HTERT RPE-1 (cell line): ENCODE data around the gene HFE.
"Not testable (repeated sequence)": the region's sequence is repeated elsewhere in the genome, so short reads cannot be mapped to it uniquely, and the experiment has no call there.

ENCODE experiments used
- in situ Hi-C: fragments of 300-500 bp; cut with MboI; formaldehyde crosslinking; loops from 4 replicates; pipeline ENCODE4 v1.14.3; 2020; ENCODE audit warnings: low sequenced_read_pairs

HFE gene

DNA sequence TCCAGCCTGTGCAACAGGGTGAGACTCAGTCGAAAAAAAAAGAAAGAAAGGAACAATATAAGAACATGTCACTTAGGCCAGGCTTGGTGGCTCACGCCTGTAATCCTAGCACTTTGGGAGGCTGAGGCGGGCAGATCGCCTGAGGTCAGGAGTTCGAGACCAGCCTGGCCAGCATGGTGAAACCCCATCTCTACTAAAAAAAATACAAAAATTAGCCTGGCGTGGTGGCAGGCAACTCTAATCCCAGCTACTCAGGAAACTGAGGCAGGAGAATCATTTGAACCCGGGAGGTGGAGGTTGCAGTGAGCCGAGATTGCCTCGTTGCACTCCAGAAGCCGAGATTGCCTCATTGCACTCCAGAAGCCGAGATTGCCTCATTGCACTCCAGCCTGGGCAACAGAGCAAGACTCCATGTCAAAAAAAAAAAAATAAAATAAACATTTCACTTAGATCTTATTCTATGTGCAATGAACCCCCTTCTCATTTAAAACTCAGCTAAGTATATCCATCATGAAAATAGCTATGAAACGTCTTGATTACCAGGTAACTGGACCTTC lies 28.7 kb upstream of the HFE start:
- in situ Hi-C loops, result not testable (repeated sequence)

DNA sequence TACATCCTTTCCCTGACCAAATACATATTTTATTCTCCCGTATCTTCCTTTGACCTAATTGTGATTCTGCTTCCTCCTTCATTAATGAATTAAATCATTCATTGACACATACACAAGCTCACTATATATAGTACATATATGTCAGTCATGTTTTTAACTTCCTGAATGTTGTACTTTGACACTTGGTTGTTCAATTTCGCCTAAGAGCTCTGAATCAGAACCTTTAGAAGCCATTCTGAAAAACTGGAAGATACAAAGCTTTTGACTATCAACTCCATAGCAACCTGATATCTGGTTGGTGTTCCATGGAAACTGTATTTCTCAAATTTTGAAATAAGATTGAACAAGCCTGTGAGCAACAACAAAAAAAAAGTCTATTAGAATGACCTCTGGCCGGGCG lies 27.3 kb upstream of the HFE start:
- in situ Hi-C loops, result no loop called here

DNA sequence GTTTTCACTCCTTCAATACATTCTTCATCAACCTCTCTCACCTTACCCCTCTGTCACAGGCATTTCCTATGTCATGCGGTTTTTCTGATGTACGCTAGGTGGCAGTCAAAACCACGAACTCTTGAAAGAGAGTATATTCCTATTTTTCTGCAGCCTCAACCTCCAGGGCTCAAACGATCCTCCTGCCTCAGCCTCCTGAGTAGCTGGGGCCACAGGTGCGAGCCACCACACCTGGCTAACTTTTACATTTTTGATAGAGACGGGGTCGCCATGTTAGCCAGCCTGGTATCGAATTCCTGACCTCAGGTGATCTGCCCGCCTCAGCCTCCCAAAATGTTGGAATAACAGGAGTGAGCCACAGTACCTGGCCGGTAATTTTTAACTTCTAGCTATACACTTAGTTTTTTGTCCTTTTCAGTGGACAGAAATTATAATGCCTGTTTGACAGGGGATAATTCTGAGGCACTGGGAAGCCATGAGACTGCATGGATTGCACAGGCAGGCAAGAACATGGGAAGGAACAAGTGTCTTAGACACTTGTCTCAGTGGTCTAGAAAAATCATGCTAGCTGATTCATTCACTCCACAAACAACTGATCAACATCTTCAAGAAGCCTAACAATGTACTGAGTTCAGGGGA lies 22.5 kb upstream of the HFE start:
- in situ Hi-C loops, result no loop called here

DNA sequence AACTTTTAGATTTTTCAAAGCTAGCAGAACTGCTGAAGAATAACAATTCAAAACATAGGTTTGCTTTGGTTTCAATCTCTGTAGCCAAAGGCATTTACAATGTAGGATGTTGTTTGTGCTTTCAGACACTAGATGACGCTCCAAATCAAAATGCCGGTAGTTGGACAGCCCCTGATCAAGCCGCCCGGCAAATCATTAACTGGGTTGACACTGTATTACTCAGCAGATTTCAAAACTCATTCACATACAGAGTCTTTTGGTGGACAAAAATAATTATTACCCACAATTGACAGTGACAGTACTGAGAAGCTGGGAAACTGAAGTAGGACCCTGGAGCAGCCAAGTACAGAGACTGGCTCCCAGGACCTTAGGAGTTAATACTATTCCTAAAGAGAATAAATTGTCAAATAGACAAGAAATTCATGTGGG lies 21.3 kb upstream of the HFE start:
- in situ Hi-C loops, result no loop called here

DNA sequence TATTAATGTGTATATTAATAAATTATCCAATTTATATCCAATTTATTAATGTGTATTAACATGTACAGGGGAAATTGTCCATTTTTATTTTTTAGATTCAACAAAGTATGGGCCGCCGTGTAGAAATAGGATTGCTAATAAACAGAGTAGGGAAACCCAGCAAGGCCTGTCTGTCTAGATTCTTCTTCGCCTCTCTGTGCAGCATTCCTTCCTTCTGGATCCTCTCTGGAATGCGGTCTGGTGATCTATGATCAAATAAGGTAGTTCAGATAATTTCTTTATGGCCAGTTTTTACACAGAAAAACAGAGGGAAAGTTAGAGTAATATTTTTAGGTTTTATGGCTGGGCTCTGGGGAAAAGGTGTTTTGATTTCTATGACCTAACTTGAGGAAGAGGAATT lies 19.9 kb upstream of the HFE start:
- in situ Hi-C loops, result no loop called here

DNA sequence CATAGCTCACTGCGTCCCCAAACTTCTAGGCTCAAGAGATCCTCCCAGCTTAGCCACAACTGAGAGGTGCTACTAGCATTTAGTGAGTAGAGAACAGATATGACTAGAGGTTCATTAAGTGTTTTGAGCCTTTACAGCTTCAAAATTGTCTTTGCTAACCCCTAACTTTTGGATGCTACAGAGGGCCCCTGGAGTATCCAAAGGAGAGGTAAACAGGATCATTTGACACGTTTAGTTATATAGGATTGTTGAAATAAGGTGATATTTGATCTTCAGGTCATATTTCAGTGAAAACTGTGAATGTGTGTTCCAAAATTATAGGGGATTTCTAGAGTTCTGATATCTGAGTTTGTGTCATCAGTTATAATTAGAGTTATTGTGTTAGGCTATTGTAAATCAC lies 19.2 kb upstream of the HFE start:
- in situ Hi-C loops, result no loop called here

DNA sequence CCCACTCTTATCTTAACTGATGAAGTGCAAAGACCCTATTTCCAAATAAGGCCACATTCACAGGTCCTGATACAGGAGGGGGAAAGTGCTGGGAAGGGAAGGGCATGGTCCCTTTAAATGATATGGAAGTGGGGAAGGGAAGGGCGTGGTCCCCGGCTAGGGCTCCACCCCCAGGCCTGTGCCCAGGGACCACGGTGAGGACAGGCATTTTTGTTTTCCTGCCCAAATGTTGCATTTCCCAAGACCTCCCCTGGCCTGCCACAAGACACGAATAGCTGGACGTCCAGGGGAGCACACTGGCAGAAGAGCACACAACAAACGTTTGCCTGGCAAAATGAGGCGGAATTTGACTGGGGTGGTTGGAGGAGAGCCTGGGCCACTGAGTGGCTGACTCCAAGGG lies 16.1 kb upstream of the HFE start:
- in situ Hi-C loops, result no loop called here

DNA sequence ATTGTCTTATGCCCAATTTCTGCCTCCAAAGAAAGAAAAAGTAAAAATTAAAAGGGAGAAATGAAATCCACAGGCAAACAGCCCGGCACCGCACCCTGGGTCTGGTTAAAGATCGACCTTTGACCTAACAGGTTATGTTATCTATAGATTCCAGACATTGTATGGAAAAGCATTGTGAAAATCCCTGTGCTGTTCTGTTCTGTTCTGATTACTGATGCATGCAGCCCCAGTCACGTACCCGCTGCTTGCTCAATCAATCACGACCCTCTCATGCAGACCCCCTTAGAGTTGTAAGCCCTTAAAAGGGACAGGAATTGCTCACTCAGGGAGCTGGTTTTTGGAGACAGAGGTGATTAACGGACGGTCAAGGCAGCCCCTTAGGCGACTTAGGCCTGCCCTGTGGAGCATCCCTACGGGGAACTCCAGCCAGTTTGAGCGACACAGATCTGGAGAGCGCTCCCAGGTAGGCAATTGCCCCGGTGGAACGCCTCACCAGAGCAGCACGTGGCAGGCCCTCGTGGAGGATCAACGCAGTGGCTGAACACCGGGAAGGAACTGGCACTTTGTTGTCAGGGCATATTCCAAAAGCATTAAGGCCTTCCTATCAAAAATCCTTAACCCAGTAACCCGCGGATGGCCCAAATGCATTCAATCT lies 12.0 kb upstream of the HFE start:
- in situ Hi-C loops, result no loop called here

DNA sequence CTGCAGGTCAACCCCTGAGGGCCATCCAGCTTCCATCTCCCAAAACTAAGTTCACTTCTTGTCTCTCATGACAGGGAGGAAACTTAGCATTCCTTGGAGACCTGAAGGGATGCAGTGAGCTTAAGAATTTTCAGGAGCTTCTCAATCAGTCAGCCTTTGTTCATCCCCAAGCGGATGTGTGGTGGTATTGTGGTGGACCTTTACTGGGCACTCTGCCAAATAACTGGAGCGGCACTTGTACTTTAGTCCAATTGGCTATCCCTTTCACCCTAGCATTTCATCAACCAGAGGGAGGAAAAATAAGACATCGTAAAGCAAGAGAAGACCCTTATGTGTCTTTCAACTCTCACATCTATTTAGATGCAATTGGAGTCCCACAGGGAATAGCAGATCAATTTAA lies 9.2 kb upstream of the HFE start:
- in situ Hi-C loops, result not testable (repeated sequence)

DNA sequence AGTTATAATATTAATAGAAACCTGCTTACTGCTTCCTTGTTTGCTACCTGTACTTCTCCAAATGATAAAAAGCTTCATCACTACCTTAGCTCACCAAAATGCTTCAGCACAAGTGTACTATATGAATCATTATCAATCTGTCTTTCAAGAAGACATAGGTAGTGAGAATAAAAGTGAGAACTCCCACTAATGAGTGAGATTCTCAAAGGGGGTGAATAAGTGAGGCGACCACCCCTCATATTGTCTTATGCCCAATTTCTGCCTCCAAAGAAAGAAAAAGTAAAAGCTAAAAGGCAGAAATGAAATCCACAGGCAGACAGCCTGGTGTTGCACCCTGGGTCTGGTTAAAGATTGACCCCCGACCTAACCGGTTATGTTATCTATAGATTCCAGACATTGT lies 6.1 kb upstream of the HFE start:
- in situ Hi-C loops, result not testable (repeated sequence)

DNA sequence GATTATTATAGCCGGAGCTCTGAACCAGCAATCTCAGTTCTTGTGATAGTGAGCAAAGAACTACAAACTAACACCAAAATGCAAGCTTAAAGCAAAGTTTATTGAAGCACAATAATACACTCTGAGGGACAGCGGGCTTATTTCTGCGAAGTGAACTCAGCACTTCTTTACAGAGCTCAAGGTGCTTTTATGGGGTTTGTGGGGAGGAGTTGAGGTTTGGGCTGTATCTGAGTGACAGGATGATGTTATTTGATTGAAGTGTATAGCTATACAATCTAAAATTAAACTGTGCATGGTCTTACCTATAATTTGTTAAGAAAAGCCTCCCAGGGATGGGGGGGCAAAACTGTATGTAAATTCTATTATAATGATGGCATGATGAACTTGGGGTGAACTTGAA lies 1.0 kb upstream of the HFE start:
- in situ Hi-C loops, result no loop called here

DNA sequence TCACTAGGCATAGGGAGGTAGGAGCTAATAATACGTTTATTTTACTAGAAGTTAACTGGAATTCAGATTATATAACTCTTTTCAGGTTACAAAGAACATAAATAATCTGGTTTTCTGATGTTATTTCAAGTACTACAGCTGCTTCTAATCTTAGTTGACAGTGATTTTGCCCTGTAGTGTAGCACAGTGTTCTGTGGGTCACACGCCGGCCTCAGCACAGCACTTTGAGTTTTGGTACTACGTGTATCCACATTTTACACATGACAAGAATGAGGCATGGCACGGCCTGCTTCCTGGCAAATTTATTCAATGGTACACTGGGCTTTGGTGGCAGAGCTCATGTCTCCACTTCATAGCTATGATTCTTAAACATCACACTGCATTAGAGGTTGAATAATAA lies 1.1 kb downstream of the HFE start:
- in situ Hi-C loops, result no loop called here

DNA sequence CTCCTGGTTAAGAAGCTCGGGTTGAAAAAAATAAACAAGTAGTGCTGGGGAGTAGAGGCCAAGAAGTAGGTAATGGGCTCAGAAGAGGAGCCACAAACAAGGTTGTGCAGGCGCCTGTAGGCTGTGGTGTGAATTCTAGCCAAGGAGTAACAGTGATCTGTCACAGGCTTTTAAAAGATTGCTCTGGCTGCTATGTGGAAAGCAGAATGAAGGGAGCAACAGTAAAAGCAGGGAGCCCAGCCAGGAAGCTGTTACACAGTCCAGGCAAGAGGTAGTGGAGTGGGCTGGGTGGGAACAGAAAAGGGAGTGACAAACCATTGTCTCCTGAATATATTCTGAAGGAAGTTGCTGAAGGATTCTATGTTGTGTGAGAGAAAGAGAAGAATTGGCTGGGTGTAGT lies 2.0 kb downstream of the HFE start:
- in situ Hi-C loops, result no loop called here

DNA sequence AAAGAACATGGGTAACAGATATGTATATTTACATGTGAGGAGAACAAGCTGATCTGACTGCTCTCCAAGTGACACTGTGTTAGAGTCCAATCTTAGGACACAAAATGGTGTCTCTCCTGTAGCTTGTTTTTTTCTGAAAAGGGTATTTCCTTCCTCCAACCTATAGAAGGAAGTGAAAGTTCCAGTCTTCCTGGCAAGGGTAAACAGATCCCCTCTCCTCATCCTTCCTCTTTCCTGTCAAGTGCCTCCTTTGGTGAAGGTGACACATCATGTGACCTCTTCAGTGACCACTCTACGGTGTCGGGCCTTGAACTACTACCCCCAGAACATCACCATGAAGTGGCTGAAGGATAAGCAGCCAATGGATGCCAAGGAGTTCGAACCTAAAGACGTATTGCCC lies 5.2 kb downstream of the HFE start:
- in situ Hi-C loops, result no loop called here

DNA sequence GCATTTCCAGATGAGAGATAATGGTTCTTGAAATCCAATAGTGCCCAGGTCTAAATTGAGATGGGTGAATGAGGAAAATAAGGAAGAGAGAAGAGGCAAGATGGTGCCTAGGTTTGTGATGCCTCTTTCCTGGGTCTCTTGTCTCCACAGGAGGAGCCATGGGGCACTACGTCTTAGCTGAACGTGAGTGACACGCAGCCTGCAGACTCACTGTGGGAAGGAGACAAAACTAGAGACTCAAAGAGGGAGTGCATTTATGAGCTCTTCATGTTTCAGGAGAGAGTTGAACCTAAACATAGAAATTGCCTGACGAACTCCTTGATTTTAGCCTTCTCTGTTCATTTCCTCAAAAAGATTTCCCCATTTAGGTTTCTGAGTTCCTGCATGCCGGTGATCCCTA lies 6.8 kb downstream of the HFE start:
- in situ Hi-C loops, result no loop called here

DNA sequence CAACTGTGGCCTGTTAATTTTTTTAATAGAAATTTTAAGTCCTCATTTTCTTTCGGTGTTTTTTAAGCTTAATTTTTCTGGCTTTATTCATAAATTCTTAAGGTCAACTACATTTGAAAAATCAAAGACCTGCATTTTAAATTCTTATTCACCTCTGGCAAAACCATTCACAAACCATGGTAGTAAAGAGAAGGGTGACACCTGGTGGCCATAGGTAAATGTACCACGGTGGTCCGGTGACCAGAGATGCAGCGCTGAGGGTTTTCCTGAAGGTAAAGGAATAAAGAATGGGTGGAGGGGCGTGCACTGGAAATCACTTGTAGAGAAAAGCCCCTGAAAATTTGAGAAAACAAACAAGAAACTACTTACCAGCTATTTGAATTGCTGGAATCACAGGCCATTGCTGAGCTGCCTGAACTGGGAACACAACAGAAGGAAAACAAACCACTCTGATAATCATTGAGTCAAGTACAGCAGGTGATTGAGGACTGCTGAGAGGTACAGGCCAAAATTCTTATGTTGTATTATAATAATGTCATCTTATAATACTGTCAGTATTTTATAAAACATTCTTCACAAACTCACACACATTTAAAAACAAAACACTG lies 10.1 kb downstream of the HFE start:
- in situ Hi-C loops, result no loop called here

DNA sequence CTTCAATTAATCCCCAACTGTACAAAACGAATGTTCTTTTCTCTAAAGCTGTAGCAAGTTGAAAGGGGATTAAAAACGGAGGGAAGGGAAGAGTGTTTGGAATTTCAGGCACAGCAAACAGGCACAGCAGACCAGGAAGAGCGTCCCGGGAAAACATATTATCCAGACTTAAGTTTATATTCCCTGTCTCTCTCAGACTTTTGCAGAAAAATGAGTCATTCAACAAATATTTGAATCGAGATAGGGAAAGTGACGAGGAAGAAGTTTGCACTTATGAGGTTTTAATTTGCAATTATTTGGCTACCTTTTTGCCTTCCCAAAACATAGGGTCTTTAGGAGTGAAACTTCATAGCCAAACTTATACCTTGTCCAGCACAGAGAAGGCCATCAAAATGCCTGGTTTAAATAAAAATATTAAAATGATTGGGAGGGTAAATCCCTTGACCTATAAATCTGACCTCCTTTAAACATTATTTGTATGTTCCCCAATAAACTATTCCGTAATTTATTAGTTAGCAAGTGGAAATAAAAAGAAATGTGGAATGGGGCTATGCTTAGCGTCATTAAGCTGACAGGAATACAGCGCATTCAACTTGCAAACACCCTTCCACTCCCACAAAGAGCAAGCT lies 16.0 kb downstream of the HFE start:
- in situ Hi-C loops, result no loop called here

DNA sequence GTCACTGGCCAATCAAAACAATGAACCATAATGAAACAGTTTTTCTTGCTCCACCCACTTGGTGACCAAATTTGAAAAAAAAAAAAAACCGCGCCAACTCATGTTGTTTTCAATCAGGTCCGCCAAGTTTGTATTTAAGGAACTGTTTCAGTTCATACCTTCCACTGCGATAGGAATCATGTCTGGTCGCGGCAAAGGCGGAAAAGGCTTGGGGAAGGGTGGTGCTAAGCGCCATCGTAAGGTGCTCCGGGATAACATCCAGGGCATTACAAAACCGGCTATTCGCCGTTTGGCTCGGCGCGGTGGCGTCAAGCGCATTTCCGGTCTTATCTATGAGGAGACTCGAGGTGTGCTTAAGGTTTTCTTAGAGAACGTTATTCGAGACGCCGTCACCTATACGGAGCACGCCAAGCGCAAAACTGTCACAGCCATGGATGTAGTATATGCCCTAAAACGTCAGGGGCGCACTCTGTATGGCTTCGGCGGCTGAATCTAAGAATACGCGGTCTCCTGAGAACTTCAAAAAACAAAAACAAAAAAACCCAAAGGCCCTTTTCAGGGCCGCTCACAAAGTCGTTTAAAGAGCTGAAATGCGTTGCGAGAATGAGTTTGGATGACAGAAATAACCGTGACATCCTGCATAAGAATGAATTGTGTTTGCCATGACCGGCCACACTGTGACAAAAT lies 16.7 kb downstream of the HFE start:
- in situ Hi-C loops, result no loop called here

DNA sequence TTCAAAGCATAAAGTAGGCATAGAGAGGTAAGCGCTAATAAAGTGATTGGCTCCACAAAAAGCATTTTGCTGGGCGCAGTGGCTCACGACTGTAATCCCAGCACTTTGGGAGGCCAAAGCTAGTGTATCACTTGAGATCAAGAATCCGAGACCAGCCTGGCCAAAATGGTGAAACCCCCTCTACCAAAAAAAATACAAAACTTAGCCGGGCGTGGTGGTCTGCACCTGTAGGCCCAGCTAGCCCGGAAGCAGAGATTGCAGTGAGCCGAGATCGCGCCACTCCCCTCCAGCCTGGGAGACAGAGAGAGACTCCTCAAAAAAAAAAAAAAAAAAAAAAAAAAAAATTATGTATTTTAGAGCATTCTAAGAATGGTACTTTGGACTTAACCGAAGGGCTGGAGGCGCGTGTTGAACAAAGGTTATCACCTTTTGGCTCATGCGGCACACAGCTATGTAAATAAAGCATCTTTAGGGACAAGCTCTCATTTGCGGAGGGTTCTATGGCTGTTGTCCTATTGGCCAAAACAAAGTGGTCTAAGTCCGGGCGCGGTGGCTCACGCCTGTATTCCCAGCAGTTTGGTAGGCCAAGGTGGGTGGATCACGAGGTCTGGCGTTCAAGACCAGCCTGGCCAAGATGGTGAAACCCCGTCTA lies 17.4 kb downstream of the HFE start:
- in situ Hi-C loops, result no loop called here

DNA sequence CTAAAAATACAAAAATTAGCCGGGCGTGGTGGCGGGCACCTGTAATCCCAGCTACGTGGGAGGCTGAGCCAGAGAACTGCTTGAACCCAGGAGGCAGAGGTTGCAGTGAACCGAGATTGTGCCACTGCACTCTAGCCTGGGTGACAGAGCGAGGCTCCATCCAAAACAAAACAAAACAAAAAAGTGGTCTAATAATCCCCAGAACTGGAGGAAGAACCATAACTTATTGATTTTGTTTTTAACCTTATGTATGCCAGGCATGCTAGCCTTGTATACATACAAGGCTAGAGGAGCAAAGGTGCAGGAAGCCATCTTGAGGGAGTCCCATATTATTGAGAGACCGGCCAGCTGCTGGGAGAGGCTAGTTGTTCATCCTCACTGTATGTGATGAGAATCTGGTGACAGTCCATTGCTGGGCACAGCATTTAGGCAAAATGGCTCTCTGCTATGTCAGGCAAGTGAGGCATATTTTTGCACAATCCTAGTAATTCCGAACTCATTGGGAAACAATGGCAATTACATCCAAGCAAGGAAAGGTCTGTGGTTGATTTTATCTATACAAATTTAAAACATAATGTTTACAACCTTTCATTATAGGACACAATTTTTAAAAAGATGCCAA lies 18.0 kb downstream of the HFE start:
- in situ Hi-C loops, result no loop called here
